22Rv1 (cell line): ENCODE measurements around the gene PLG.
A peak's percentile ranks its signal among the peaks of the same experiment; 100 is the strongest.
"Not testable (repeated sequence)": the region's sequence is repeated elsewhere in the genome, so short reads cannot be mapped to it uniquely, and the experiment has no call there.

Experiments
- H3K27ac ChIP-seq: fragments of 450-650 bp; 2 replicates; pipeline ENCODE4 v1.5.1; 2017
- ZFX ChIP-seq: fragments of 450-650 bp; IDR thresholded peaks from 2 replicates; pipeline ENCODE4 v1.6.1; 2017; ENCODE audit warnings: antibody characterized with exemption, borderline replicate concordance
- TF ChIP-seq, protein P1 (sequence below): fragments of 450-650 bp; IDR thresholded peaks from 2 replicates; pipeline ENCODE4 v1.5.1; 2017; ENCODE audit warnings: mild to moderate bottlenecking

The PLG gene

GRCh38 chr6:160697826-160698225 lies 4.2 kb upstream of the PLG start:
- no peak overlapping the region for H3K27ac ChIP-seq
- TF ChIP-seq ZFX = no peak
- TF ChIP-seq, protein P1, sequence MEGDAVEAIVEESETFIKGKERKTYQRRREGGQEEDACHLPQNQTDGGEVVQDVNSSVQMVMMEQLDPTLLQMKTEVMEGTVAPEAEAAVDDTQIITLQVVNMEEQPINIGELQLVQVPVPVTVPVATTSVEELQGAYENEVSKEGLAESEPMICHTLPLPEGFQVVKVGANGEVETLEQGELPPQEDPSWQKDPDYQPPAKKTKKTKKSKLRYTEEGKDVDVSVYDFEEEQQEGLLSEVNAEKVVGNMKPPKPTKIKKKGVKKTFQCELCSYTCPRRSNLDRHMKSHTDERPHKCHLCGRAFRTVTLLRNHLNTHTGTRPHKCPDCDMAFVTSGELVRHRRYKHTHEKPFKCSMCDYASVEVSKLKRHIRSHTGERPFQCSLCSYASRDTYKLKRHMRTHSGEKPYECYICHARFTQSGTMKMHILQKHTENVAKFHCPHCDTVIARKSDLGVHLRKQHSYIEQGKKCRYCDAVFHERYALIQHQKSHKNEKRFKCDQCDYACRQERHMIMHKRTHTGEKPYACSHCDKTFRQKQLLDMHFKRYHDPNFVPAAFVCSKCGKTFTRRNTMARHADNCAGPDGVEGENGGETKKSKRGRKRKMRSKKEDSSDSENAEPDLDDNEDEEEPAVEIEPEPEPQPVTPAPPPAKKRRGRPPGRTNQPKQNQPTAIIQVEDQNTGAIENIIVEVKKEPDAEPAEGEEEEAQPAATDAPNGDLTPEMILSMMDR = no peak

DNA sequence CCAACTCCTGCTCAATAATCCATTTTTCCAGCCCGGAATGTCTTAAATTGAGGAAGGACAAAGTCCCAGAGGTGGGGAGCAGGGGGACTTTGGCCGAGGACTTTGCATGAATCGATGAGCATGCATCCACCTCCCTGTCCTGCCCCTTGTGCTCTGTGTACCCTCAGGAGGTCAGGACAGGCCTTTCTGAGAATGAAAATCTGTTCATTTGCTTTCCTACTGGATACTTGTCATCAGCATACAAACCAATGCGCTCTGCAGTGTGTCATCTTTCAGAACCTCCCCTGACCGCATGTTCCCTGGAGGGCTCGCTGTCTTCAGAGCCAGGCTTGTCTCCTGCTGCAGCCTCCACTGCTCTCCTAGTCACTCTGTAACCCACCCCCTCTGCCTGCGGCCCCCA lies 2.6 kb downstream of the PLG start:
- not testable (repeated sequence) for H3K27ac ChIP-seq

DNA sequence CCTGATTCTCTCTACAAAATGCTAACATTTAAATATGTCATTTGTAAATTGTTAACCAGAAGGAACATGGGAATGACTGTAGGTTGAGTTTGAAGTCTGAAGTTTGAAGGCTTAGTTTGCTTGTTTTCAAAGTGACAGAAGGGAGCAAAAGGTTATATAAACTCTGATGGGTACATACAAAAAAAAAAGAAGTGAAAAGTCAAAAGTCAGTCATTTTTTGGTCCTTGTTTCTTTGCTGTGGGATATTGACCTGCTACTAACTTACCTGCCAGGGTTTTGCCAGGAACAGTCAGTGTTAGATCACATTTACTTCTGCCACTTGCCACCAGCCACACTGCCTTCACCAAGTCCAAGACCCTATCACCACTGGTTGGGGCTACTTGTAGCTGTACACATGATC lies 6.9 kb downstream of the PLG start:
- H3K27ac ChIP-seq = not testable (repeated sequence)

- H3K27ac ChIP-seq = no peak overlapping the region
- TF ChIP-seq ZFX = no peak
- TF ChIP-seq, protein P1 = no peak
Observed at GRCh38 chr6:160714731-160715316, 12.8 kb downstream of the PLG start.

DNA sequence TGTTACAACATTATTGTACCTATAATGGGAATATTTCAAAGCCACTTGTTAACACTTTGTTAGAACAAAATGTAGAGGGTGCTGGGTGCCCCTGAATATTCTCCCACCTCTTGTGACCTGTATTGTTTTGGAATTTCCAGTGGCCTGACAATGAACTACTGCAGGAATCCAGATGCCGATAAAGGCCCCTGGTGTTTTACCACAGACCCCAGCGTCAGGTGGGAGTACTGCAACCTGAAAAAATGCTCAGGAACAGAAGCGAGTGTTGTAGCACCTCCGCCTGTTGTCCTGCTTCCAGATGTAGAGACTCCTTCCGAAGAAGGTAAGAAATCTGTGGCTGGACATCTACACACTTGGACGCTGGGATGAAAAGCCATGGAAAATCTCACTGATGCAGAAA lies 28.9 kb downstream of the PLG start:
- no peak for TF ChIP-seq ZFX
- TF ChIP-seq, protein P1 = peak; percentile 17; the same call in 1 of the 2 replicates
- H3K27ac ChIP-seq = no peak overlapping the region

- H3K27ac ChIP-seq = no peak overlapping the region
- TF ChIP-seq ZFX = no peak
- TF ChIP-seq, protein P1 = peak; percentile 79
Observed at GRCh38 chr6:160733050-160733646, 31.1 kb downstream of the PLG start.

DNA sequence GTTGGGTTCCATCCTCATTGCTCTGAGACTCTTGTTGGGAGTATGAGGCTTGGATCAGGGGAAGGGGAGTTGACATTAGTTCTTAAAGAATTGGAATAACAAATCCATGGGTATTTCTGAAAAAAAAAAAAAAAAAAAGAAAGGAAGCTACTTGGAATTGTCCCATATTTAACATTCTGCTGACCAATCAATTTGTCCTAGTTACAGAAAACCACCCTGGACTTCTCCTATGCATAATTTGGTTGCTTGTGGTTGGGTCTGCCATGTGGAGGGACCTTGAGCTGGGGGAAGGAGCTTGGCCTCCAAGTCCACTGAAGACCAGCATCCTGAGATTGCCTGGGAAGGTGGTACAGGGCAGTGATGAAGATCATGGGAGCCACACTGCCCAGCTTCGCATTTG lies 32.6 kb downstream of the PLG start:
- no peak for TF ChIP-seq ZFX
- TF ChIP-seq, protein P1 = no peak

GRCh38 chr6:160735523-160735922 lies 33.5 kb downstream of the PLG start:
- no peak for TF ChIP-seq ZFX
- TF ChIP-seq, protein P1 = no peak
- H3K27ac ChIP-seq = no peak overlapping the region

More for the DNA sequence above, 32.6 kb downstream of the PLG start:
- H3K27ac ChIP-seq = no peak overlapping the region
